Measurements from ENCODE around the gene ALDOA. TPM values are rescaled to one million over a fixed set of nuclear protein-coding genes. Genes with fewer than 3 reads are reported as not detected.

The ALDOA gene
- total RNA-seq, 2 donors from 2014 or later: 884 to 943 TPM

DNA sequence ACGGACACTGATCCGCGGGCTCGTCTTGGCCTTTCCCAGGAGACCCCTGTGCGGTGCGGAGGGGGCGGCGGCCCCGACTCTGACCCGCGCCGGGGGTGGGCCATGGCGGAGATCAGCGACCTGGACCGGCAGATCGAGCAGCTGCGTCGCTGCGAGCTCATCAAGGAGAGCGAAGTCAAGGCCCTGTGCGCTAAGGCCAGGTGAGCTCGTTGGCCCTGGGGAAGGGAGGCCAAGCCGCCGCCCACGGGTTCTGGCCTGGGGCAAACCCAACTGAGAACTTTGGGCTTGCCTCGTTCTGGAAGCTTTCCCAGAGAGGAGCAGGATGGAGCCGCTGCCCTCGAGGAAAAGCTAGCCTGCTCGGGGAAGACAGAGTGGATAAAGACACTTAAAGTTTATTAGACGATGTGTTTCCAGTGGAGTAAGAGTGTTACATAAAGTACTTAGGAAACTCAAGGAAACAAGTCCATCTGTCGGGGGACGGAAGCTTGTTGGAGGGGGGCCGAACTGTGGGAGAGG, 10.8 kb downstream of the ALDOA start:
- WGBS: 1% methylated on average over 32 of the region's 33 CpGs
- TF ChIP-seq CTCF (IDR thresholded peaks at IDR 0.05): no peak
- no peak for TF ChIP-seq POLR2AphosphoS5 (IDR thresholded peaks at IDR 0.05)
- TF ChIP-seq POLR2A (IDR thresholded peaks at IDR 0.05): no peak
- intact Hi-C loops (cut with DNase I): no loop called here
- Histone ChIP-seq H3K4me3 (peak overlapping the region; percentile 75 to 98), H3K27me3 (replicated peaks; ENCODE audit: insufficient read depth) (no peaks in the 10 kb centered on the region), H3K4me1 (replicated peaks) (peaks cover 11% of the 10 kb centered on the region), H3K9me3 (no peaks in the 10 kb centered on the region), H3K36me3 (no peaks in the 10 kb centered on the region), H3K27ac (peak overlapping the region; percentile 81 to 86)
- DNase-seq (ENCODE audit: low spot score): no peak

DNA sequence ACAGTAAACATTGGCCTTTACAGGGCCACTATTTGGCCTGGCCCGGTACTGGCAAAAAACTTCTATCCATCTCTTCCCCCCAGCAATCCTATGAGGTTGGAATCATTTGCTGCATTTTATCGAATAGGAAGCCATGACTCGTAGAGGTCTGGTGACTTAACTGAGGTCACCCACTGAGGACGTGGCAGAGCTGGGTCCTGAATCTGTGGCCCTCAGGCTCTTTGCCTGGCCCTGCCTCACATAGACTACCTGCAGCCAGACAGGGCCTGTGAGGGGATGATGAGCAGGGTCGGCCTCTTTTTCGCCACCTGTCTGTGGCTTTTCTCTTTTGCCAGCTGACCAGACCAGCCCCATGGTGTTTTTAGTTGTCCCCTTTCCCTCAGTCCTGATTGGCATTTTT, 12.1 kb downstream of the ALDOA start:
- Histone ChIP-seq H3K4me3 (no peak overlapping the region), H3K27ac (no peak overlapping the region), H3K9me3 (no peaks in the 10 kb centered on the region), H3K4me1 (replicated peaks) (peaks cover 11% of the 10 kb centered on the region), H3K36me3 (peaks cover 0 to 12% of the 10 kb centered on the region in 2 donors), H3K27me3 (replicated peaks; ENCODE audit: insufficient read depth) (no peaks in the 10 kb centered on the region)
- no peak for DNase-seq (ENCODE audit: low spot score)
- TF ChIP-seq POLR2A (IDR thresholded peaks at IDR 0.05) (no peak), POLR2AphosphoS5 (IDR thresholded peaks at IDR 0.05) (no peak), CTCF (IDR thresholded peaks at IDR 0.05) (no peak)
- intact Hi-C loops (cut with DNase I): no loop called here
- 63% methylated on average over 6 of the region's 6 CpGs for WGBS

DNA sequence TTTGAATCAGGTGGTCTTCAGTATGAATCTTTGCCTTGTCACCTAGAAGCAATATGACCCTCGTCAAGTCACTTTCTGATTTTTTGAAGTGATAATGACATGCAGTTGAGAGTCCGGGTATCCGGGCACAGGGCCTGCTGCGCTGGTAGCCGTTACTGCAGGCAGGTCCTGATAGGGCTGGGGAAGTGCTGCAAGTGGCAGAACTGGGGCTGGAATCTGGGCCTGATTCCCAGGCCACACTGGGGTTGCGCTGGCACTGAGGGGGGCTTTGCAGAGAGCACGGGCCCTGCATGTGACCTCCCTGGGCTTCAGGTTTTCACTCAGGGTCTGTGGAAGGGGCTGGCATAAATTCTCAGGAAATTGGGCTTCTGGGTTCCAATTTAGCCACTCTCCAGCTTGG, 13.2 kb downstream of the ALDOA start:
- no peaks in the 10 kb centered on the region for H3K27me3 ChIP-seq (replicated peaks; ENCODE audit: insufficient read depth)
- 80% methylated on average over 7 of the region's 7 CpGs for WGBS
- H3K36me3 ChIP-seq: peaks cover 0 to 22% of the 10 kb centered on the region in 2 donors
- DNase-seq (ENCODE audit: low spot score): no peak
- no peak for TF ChIP-seq CTCF (IDR thresholded peaks at IDR 0.05)
- no peak for TF ChIP-seq POLR2A (IDR thresholded peaks at IDR 0.05)
- TF ChIP-seq POLR2AphosphoS5 (IDR thresholded peaks at IDR 0.05): no peak
- no peak overlapping the region for H3K4me3 ChIP-seq
- no peaks in the 10 kb centered on the region for H3K9me3 ChIP-seq
- no peak overlapping the region for H3K27ac ChIP-seq
- H3K4me1 ChIP-seq (replicated peaks): peaks cover 11% of the 10 kb centered on the region
- intact Hi-C loops (cut with DNase I): no loop called here

- Histone ChIP-seq H3K27me3 (replicated peaks; ENCODE audit: insufficient read depth) (no peaks in the 10 kb centered on the region), H3K9me3 (no peaks in the 10 kb centered on the region), H3K36me3 (peaks cover 0 to 30% of the 10 kb centered on the region in 2 donors), H3K27ac (no peak overlapping the region), H3K4me3 (no peak overlapping the region), H3K4me1 (replicated peaks) (peaks cover 11% of the 10 kb centered on the region)
- intact Hi-C loops (cut with DNase I): no loop called here
- no peak for DNase-seq (ENCODE audit: low spot score)
- TF ChIP-seq CTCF (IDR thresholded peaks at IDR 0.05) (no peak), POLR2AphosphoS5 (IDR thresholded peaks at IDR 0.05) (no peak), POLR2A (IDR thresholded peaks at IDR 0.05) (no peak)
- WGBS: 87% methylated on average over 7 of the region's 7 CpGs
These were observed 13.9 kb downstream of the ALDOA start for GRCh38 chr16:30079480-30079879.

DNA sequence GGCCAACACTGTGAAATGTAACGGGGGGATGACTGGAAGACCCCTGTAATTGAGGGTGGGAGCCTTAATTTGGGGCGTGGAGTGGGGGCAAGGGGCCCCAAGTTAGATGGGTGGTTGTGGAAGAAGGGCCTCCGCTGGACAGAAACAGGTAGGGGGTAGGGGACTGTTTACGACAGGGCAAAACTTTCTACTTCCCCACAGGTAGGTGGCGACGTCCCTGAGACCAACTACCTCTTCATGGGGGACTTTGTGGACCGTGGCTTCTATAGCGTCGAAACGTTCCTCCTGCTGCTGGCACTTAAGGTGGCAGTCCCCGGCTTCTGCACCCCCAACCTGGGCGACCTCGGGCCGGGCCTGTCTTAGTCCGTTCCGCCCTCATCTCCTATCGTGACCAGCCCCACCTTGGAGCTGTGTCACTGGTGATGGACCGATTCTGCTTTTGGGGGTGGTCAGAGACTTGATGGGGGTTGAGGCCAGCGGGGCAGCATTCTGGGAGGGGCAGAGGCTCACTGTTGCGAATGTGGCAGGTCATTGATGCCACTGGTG, 17.1 kb downstream of the ALDOA start:
- H3K27ac ChIP-seq: no peak overlapping the region
- no peaks in the 10 kb centered on the region for H3K4me1 ChIP-seq (replicated peaks)
- DNase-seq (ENCODE audit: low spot score): no peak
- no peaks in the 10 kb centered on the region for H3K9me3 ChIP-seq
- no peaks in the 10 kb centered on the region for H3K27me3 ChIP-seq (replicated peaks; ENCODE audit: insufficient read depth)
- intact Hi-C loops (cut with DNase I): no loop called here
- 86% methylated on average over 20 of the region's 20 CpGs for WGBS
- peaks cover 0 to 34% of the 10 kb centered on the region in 2 donors for H3K36me3 ChIP-seq
- H3K4me3 ChIP-seq: no peak overlapping the region
- no peak for TF ChIP-seq POLR2A (IDR thresholded peaks at IDR 0.05)
- TF ChIP-seq POLR2AphosphoS5 (IDR thresholded peaks at IDR 0.05): no peak
- TF ChIP-seq CTCF (IDR thresholded peaks at IDR 0.05): no peak
